ENCODE measurements around the gene KCNK17.

DNA sequence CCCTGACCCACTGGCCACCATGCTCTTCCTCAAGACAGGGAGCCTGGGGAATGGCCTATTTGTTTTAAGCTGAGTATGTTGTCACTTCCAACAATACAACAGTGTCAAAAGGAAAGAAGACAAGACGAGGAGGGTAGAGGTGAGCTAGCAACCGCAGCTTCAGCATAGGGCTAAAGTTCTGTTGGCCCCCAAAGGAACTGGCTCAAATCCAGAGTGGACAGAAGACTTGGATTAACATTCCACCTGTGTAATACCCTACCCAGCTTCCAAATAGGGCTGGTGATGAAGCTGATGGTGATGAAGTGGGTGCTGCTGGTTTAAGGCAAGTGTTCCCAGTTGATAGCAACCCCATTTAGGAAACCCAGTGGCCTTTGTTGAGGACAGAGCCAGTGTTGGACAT is 53.3 kb downstream of the KCNK17 start:
- TF ChIP-seq, protein P1, sequence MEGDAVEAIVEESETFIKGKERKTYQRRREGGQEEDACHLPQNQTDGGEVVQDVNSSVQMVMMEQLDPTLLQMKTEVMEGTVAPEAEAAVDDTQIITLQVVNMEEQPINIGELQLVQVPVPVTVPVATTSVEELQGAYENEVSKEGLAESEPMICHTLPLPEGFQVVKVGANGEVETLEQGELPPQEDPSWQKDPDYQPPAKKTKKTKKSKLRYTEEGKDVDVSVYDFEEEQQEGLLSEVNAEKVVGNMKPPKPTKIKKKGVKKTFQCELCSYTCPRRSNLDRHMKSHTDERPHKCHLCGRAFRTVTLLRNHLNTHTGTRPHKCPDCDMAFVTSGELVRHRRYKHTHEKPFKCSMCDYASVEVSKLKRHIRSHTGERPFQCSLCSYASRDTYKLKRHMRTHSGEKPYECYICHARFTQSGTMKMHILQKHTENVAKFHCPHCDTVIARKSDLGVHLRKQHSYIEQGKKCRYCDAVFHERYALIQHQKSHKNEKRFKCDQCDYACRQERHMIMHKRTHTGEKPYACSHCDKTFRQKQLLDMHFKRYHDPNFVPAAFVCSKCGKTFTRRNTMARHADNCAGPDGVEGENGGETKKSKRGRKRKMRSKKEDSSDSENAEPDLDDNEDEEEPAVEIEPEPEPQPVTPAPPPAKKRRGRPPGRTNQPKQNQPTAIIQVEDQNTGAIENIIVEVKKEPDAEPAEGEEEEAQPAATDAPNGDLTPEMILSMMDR (conservative IDR thresholded peaks at IDR 0.05; ENCODE audit: low read length): no peak
- TF ChIP-seq EZH2phosphoT487 (IDR thresholded peaks at IDR 0.05; ENCODE audit: borderline replicate concordance, low read depth, low read length): no peak
